ENCODE measurements around the gene ZBTB39. TPM values are rescaled to one million over a fixed set of nuclear protein-coding genes. Genes with fewer than 3 reads are reported as not detected.
"Not testable (repeated sequence)": the region's sequence is repeated elsewhere in the genome, so short reads cannot be mapped to it uniquely, and the experiment has no call there.

Gene ZBTB39
- total RNA-seq, 2 experiments from 2014 or later: 7.7 to 8.2 TPM

DNA sequence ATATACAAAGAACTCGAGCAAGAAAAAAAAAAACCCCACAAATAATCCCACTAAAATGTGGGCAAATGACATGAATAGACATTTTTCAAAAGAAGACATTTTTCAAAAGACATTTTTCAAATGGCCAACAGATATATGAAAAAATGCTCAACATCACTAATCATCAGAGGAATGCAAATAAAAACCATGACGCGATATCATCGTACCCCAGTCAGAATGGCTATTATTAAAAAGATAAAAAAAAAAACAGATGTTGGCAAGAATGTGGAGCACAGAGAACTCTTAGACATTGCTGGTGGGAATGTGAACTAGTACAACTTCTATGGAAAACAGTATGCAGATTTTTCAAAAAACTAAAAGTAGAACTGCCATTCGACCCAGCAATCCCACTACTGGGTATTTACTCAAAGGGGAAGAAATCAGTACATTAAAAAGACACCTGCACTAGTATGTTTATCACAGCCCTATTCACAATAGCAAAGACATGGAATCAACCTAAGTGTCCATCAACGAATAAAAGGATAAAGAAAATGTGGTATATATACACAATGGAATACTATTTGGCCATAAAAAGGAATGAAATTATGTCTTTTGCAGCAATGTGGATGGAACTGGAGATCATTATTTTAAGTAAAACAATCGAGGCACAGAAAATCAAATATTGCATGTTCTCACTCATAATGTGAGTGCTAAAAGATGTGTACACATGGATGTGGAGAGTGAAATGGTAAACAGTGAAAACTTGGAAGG, 16.3 kb downstream of the ZBTB39 start:
- Mint-ChIP-seq H3K4me1 (ENCODE audit: low read depth) (peaks cover 10% of the 10 kb centered on the region), H3K27me3 (ENCODE audit: low read depth) (peaks cover 14% of the 10 kb centered on the region), H3K27ac (no peak overlapping the region), H3K36me3 (ENCODE audit: low read depth) (no peaks in the 10 kb centered on the region), H3K9me3 (ENCODE audit: insufficient read depth) (no peaks in the 10 kb centered on the region), H3K4me3 (no peak overlapping the region)
- DNase-seq (no peak), ATAC-seq (no peak)
- ChIA-PET CTCF (interaction anchor here (1.2 to 4.9 kb wide), 4 partner anchors 10 to 233 kb away, joined by 3 to 69 read pairs (median 36); no protein-coding TSS in a partner anchor), POLR2A (no interaction called here)

DNA sequence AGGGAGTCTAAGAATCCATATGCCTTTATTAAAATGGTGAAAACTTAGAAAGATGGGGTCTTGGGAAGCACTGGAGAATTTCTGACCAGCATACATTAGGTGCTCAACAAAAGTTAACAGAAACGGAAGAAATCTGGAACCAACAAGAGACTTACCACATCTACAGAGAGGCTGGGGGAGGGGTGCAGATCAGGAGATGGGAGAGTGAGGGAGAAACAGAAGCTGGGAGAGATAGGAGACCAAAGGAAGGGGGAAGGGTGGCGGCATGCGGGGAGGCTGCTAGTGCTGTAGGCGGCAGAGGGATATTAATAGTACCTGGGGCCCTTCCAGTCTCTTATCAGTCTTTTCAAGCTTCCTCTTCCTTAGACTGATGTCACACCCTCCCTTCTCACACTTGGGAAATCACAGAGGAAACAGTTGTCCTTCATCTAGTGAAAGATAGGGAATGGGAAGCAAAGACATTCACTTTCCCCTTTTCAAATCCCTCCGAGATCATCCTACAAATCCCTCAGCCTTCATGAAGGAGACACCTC, 18.1 kb downstream of the ZBTB39 start:
- no peak for DNase-seq
- Mint-ChIP-seq H3K36me3 (ENCODE audit: low read depth) (no peaks in the 10 kb centered on the region), H3K9me3 (ENCODE audit: insufficient read depth) (no peaks in the 10 kb centered on the region), H3K4me3 (no peak overlapping the region), H3K27me3 (ENCODE audit: low read depth) (peaks cover 14% of the 10 kb centered on the region), H3K4me1 (ENCODE audit: low read depth) (peaks cover 10% of the 10 kb centered on the region), H3K27ac (no peak overlapping the region)
- no peak for ATAC-seq
- ChIA-PET CTCF (interaction anchor here (0.6 to 4.9 kb wide), 22 partner anchors 9 to 237 kb away, joined by 3 to 69 read pairs (median 5); partner anchors contain the start of genes HSD17B6, STAT6 and ZBTB39), POLR2A (interaction anchor here (0.5 kb wide), 1 partner anchor 235 kb away, joined by 3 read pairs; no protein-coding TSS in a partner anchor)

DNA sequence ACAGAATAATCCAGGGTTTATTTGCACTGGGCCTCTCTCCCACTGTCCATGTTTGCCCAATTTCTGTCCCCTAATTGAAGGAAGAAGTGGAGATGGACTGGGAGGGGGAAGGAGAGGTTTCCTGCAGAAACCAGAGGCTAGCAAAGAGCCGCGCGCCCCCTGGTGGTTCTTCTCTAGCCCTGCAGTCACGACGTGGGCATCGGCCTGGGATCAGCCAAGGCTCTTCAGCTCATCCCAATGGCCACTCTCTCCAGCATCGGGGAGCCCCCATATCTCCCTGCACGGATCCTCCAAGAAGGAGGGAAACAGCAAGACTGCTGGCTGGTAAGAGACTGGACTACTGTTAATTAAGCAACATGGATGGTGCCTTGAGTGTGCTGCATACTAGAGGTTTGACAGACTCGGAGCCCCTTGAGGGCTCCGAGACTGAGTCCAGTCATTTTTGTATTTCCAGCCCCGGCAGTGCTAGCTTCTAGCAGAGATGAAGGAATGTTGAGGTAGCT, 18.7 kb downstream of the ZBTB39 start:
- no peak overlapping the region for H3K4me3 Mint-ChIP-seq
- ChIA-PET POLR2A (no interaction called here), CTCF (interaction anchor here (0.6 to 4.9 kb wide), 20 partner anchors 9 to 236 kb away, joined by 3 to 69 read pairs (median 6); partner anchors contain the start of genes HSD17B6, STAT6 and ZBTB39)
- H3K27me3 Mint-ChIP-seq (ENCODE audit: low read depth): peaks cover 14% of the 10 kb centered on the region
- no peaks in the 10 kb centered on the region for H3K36me3 Mint-ChIP-seq (ENCODE audit: low read depth)
- H3K27ac Mint-ChIP-seq: no peak overlapping the region
- DNase-seq: peak; percentile 82
- H3K4me1 Mint-ChIP-seq (ENCODE audit: low read depth): peaks cover 10% of the 10 kb centered on the region
- H3K9me3 Mint-ChIP-seq (ENCODE audit: insufficient read depth): no peaks in the 10 kb centered on the region
- peak; percentile 86 for ATAC-seq

DNA sequence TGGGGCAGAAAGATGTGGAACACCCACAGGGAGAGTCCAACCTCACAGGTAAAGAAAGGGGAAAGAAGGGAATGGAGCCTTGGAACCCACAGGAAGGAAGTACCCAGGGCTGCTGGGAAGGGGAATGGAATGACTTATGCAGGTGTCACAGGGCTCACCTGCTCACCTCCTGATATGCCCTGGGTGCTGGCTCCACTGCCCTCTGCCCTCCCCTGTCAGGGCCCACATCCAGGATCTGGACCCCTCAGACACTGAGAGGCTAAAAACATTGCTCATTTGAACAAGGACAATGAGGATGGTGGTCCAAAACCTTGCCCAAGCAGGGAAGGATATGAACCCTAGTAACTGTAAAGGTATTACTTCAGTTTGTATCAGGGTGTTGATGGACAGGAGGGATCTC, 19.3 kb downstream of the ZBTB39 start:
- Mint-ChIP-seq H3K27ac (no peak overlapping the region), H3K9me3 (ENCODE audit: insufficient read depth) (no peaks in the 10 kb centered on the region), H3K4me3 (no peak overlapping the region), H3K36me3 (ENCODE audit: low read depth) (no peaks in the 10 kb centered on the region), H3K4me1 (ENCODE audit: low read depth) (peaks cover 10% of the 10 kb centered on the region), H3K27me3 (ENCODE audit: low read depth) (peaks cover 14% of the 10 kb centered on the region)
- ATAC-seq: no peak
- DNase-seq: no peak
- ChIA-PET POLR2A (no interaction called here), CTCF (interaction anchor here (1.0 to 4.9 kb wide), 12 partner anchors 9 to 230 kb away, joined by 3 to 69 read pairs (median 6); partner anchors contain the start of genes STAT6 and ZBTB39)

DNA sequence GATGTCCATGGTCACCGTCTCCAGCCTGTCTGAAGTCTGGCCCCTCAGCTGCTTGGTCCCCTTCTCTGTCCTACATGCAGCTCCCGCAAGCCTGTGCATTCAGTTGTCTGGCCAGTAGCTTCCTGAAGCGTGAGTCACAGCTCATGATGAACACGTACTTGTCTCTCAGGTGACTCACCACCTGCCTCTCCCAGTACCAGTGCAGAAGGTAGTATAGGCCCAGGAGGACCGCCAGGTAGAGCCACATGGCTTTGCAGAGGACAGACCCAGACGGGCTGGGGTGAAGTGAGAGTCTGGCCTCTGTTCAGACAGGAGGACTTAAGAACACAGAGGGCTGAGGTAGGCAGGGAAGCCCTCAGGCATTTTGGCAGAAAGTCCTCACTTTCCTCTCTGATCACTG, 20.6 kb downstream of the ZBTB39 start:
- ATAC-seq; H3K27ac Mint-ChIP-seq; H3K9me3 Mint-ChIP-seq (ENCODE audit: insufficient read depth); H3K4me3 Mint-ChIP-seq; DNase-seq; H3K4me1 Mint-ChIP-seq (ENCODE audit: low read depth); H3K36me3 Mint-ChIP-seq (ENCODE audit: low read depth); POLR2A ChIA-PET: not testable (repeated sequence)
- CTCF ChIA-PET: interaction anchor here (0.7 to 4.9 kb wide), 5 partner anchors 15 to 229 kb away, joined by 3 to 69 read pairs (median 7); partner anchors contain the start of gene HSD17B6
- peaks cover 14% of the 10 kb centered on the region for H3K27me3 Mint-ChIP-seq (ENCODE audit: low read depth)

DNA sequence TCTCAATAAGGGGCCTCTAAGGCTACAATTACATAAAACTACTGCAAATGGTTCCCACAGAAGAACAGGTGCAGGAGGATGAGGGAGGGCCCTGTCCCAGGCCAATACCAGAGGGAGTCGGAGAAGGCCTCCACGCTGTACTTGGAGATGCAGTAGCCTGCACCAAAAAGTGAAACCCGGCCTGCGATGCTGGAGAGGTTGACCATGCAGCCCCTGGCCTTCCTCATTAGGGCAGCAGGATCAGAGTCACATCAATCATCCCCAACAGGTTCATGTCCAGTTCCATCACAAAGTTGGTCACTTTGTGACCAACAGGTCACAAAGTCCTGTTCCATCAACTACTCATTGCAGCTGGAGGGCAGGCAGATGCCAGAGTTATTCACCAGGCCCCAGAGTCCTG, 23.0 kb downstream of the ZBTB39 start:
- Mint-ChIP-seq H3K4me1 (ENCODE audit: low read depth) (peaks cover 2% of the 10 kb centered on the region), H3K36me3 (ENCODE audit: low read depth) (no peaks in the 10 kb centered on the region), H3K27ac (no peak overlapping the region), H3K4me3 (no peak overlapping the region), H3K27me3 (ENCODE audit: low read depth) (peaks cover 4% of the 10 kb centered on the region), H3K9me3 (ENCODE audit: insufficient read depth) (no peaks in the 10 kb centered on the region)
- POLR2A ChIA-PET: no interaction called here
- ATAC-seq (no peak), DNase-seq (no peak)
- CTCF ChIA-PET: no interaction called here

DNA sequence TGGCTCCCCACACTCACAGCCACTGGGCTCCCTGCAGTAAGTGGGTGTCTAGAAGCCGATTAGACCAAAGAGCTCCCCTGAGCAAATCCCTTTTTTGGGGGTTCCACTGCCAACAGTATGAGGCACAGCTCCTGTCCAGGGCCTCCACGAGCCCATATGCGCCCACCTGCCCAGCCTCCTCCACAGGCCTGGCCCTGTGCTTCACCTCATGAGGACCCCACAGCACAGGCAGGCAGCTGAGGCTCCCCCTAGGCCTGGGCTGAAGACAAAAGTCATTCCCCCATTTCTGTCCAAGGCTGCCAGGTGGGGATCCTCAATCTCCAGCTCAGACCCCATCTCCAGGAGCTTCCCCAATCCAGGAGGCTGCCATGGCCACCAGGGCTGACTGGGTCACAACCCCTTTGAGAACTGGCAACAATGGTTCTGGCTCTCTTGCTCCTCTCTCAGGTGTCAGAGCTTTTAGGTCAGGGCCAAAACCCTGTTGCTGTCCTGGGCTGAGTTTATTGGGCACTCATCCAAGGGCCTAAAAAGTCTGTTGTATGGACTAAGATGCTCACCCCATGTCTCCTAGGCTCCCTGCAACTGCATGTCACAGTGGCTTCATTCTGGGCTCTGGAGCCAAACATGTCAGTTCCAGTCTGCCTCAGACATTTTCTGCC, 23.6 kb downstream of the ZBTB39 start:
- H3K36me3 Mint-ChIP-seq (ENCODE audit: low read depth); H3K9me3 Mint-ChIP-seq (ENCODE audit: insufficient read depth); DNase-seq; ATAC-seq; H3K27me3 Mint-ChIP-seq (ENCODE audit: low read depth); POLR2A ChIA-PET; CTCF ChIA-PET; H3K4me1 Mint-ChIP-seq (ENCODE audit: low read depth); H3K4me3 Mint-ChIP-seq; H3K27ac Mint-ChIP-seq: not testable (repeated sequence)

DNA sequence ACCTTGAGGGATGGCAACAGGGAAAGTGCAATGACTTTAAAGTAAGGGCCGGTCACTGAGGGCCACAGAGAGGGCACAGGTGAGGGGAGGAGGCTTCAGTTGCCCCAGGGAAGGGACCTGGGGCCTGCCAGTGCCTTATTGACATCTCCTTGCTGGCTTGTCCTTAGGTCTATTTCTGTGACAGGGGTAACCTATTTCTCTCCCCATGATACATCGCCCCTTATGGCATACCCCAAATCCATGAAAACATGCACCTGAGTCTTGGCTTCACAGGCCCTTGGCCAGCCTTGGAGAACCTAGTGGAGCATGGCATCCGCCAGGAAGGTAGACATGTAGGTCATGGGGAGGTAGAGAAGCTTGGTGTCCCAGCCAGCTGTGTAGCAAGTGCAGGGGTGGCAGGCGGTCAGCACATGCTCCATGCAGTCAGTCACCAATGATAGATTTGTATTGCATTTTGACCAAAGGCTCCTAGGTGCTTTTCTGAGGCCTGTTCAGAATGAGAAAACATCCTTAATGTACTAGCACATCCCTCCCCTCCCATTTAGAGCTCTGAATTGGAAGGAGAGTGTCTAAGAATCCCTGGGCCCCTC, 25.3 kb downstream of the ZBTB39 start:
- Mint-ChIP-seq H3K9me3 (ENCODE audit: insufficient read depth) (no peaks in the 10 kb centered on the region), H3K27ac (no peak overlapping the region), H3K27me3 (ENCODE audit: low read depth) (no peaks in the 10 kb centered on the region), H3K4me3 (no peak overlapping the region), H3K36me3 (ENCODE audit: low read depth) (no peaks in the 10 kb centered on the region), H3K4me1 (ENCODE audit: low read depth) (peaks cover 2% of the 10 kb centered on the region)
- DNase-seq: no peak
- ChIA-PET POLR2A (no interaction called here), CTCF (no interaction called here)
- ATAC-seq: no peak

DNA sequence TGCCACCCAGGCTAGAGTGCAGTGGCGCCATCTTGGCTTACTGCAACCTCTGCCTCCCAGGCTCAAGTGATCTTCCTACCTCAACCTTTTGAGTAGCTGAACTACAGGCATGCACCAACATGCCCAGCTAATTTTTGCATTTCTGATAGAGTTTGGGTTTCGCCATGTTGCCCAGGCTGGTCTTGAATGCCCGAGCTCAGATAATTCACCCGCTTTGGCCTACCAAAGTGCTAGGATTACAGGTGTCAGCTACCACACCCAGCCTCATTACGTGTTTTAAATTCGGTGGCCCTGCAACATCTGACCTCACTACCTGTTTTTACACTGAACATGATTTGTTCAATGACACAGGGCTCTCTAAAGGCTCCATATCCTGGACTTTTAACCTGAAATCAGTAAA, 26.1 kb downstream of the ZBTB39 start:
- H3K27ac Mint-ChIP-seq: no peak overlapping the region
- DNase-seq (no peak), ATAC-seq (no peak)
- POLR2A ChIA-PET: no interaction called here
- H3K9me3 Mint-ChIP-seq (ENCODE audit: insufficient read depth): no peaks in the 10 kb centered on the region
- no peaks in the 10 kb centered on the region for H3K36me3 Mint-ChIP-seq (ENCODE audit: low read depth)
- CTCF ChIA-PET: no interaction called here
- H3K4me3 Mint-ChIP-seq: no peak overlapping the region
- H3K4me1 Mint-ChIP-seq (ENCODE audit: low read depth): peaks cover 2% of the 10 kb centered on the region
- no peaks in the 10 kb centered on the region for H3K27me3 Mint-ChIP-seq (ENCODE audit: low read depth)

DNA sequence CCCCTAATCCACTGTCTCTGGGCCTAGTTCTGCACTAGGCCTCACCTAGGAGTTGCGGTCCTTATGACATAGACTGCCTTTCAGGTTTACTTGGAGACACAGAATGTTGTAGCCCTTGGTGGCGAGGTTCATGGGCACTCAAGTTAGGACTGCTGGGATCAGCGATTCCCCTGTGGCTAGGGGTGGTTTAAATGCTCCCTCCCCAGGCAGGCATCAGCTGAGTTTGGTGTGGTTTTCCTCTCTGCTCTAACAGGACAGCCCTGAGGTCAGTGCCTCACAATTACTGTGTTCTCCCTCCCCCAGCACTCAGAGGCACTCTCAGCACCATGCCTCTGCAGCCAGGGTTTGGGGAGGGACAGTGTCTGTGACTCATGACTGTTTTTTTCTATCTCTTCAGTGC, 26.7 kb downstream of the ZBTB39 start:
- no peak for ATAC-seq
- ChIA-PET CTCF (interaction anchor here (3.4 kb wide), 1 partner anchor 8 kb away, joined by 14 read pairs; no protein-coding TSS in a partner anchor), POLR2A (no interaction called here)
- Mint-ChIP-seq H3K27ac (no peak overlapping the region), H3K4me1 (ENCODE audit: low read depth) (peaks cover 2% of the 10 kb centered on the region), H3K27me3 (ENCODE audit: low read depth) (no peaks in the 10 kb centered on the region), H3K36me3 (ENCODE audit: low read depth) (no peaks in the 10 kb centered on the region), H3K4me3 (no peak overlapping the region), H3K9me3 (ENCODE audit: insufficient read depth) (no peaks in the 10 kb centered on the region)
- no peak for DNase-seq

DNA sequence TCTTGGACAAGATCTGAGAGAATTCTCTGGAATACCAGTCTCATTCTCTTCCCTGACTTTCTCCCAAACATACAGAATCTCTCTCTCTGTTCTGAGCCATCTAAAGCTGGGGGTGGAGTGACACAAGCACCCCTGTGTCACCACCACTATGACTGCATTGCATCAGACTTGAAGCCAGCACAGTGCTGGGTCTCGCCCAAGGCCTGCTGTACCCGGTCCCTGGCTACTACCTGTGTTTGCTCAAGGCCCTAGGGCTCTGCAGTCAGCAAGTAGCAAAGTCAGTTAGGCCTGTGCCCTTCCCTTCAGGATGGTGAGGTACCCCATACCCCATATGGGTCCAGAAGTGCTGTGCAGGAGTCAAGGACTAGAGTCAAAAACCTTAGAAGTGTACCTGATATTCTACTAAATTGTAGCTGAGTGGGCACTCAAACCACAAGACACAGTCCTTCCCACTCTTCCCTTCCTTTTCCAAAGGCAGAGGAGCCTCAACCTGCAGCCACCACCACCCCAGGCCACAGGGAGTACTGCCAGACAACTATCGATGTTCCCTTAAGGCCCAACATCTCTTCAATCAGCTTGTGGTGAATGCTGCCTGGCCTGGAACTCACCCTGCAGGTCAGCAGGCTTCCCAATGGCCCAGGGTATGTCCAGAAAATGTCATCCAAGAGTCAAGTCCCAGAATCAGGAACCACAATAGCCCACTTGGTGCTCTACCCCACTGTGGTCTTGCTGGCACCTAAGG, 27.8 kb downstream of the ZBTB39 start:
- H3K9me3 Mint-ChIP-seq (ENCODE audit: insufficient read depth): no peaks in the 10 kb centered on the region
- POLR2A ChIA-PET: interaction anchor here (0.6 kb wide), 1 partner anchor 72 kb away, joined by 3 read pairs; no protein-coding TSS in a partner anchor
- no peaks in the 10 kb centered on the region for H3K27me3 Mint-ChIP-seq (ENCODE audit: low read depth)
- peaks cover 2% of the 10 kb centered on the region for H3K4me1 Mint-ChIP-seq (ENCODE audit: low read depth)
- H3K27ac Mint-ChIP-seq: no peak overlapping the region
- no peak for ATAC-seq
- CTCF ChIA-PET: interaction anchor here (3.4 kb wide), 1 partner anchor 9 kb away, joined by 14 read pairs; no protein-coding TSS in a partner anchor
- no peaks in the 10 kb centered on the region for H3K36me3 Mint-ChIP-seq (ENCODE audit: low read depth)
- no peak for DNase-seq
- no peak overlapping the region for H3K4me3 Mint-ChIP-seq

All from activated CD8-positive, alpha-beta T cell treated with anti-CD3 and anti-CD28 coated beads, Interleukin-2, amount 10 ng/mL, durations not matched to agents 7 days and 5 days (primary cell).